Stimulated activated CD8-positive, alpha-beta memory T cell treated with anti-CD3 and anti-CD28 coated beads, Interleukin-4, amount 100 ng/mL, for 24 hours (primary cell): Measurements from ENCODE around the gene SMYD3.
"Not testable (repeated sequence)": the region's sequence is repeated elsewhere in the genome, so short reads cannot be mapped to it uniquely, and the experiment has no call there.

Experiments used
- DNase-seq: peaks from one replicate; pipeline ENCODE4 v3.0.0-alpha.2; 2020; ENCODE audit warnings: low read depth

The SMYD3 gene

DNA sequence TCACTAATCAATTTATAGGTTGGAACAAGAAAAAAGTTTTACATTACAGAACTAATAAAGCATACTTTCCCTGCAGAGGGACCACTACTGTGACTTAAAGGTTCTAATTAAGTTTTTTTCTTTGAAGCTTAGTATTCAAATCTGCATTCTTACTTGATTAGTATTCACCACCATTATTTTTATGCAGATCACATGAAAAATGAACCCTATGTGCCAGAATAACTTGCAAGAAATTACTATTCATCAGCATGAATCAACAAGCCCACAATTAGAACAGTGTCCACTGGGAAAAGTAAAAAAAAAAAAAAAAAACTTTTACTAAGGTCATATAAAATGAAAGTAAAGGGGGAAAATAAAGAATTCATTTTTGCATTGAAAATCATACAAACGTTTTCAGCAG is 90.8 kb downstream of the SMYD3 start:
- no peak for DNase-seq

DNA sequence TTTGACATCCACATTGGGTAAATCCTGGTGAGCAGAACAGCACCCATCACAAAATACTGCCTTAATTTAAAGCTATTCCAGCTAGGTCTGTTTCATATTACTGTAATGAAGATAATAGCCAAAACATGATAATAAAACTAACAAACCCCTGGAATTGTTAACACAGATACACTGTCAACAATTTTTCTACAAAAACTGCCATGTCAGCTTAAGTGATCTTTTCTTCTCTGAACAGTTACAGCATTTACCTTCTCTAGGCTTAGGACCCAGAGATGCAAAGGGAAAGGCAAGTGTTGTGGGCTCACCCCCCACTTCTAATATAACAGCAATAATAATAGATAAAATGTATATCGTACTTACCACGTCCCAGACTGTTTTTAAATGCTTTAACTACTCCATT is 92.1 kb downstream of the SMYD3 start:
- no peak for DNase-seq

DNA sequence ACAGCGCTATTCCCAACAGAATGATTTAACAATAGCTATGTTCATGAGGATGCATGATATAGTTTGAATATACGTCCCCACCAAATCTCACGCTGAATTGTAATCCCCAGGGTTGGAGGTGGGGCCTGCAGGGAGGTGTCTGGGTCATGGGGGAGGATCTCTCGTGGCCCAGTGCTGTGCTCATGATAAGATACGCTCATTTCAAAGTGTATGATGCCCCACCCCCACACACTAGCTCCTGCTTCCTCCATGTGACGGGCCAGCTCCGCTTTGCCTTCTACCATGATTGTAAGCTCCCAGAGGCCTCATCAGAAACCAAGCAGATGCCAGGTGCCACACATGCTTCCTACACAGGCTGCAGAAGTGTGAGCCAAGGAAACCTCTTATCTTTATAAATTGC is 93.6 kb downstream of the SMYD3 start:
- no peak for DNase-seq

DNA sequence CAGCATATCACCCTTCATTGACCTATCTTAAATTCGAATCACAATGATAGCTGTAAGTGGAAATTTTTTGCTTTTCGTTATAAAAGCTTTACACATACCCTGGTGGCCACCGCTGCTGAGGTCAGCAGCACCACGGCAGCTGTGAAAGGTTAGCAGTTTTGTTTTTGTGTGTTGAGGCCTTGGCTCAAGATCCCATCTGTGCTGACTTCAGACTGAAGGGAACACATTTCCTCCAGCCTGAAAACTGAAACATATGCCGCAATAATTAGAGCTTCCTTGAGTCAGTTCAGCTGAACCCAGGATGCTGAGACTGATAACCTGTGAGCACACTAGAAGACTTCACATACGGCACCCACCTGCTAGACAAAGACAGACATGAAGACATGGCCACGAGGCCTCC is 103.0 kb downstream of the SMYD3 start:
- DNase-seq: no peak

DNA sequence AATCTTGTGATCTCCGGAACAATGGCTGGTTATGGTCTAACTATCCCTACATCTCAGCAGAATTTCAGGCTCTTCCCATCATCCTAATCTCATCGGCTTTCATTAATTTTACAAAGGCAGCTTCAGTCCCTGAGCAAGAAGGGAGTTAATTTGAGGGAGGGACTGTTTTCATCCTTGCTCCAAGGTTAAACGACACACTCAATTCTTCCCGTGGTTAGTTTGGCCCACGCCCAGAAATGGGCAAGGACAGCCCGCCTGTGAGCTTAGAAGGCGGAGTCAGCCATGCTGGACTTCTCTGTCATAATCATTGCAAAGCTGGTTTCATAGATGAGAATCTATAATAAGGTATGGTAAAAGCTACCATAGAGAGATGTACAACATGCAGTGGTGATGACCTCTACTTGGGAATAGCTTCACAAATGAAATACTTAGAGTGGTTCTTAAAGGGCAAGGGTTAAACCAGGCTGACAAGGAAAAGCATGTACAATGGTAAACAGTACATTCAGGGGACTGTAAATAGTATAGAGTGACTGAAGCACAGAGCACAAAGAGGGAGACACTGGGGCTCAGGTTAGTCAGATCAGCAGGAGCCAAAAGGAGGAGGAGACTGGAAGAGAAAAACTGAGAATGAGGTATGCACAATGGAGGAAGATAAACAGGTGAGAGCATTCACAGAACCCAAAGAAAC is 108.8 kb downstream of the SMYD3 start:
- DNase-seq: no peak

DNA sequence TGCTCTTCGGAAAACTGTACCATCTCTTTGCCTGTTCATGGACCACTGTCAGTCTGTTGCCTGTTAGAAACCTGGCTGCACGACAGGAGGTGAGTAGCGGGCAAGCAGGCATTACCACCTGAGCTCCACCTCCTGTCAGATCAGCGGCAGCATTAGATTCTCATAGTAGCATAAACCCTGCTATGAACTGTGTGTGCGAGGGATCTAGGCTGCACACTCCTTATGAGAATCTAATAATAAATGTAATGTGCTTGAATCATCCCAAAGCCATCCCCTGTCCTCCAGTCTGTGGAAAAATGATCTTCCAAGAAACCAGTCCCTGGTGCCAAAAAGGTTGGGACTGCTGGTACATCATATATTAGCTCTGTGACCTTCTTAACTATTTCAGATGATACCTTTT is 110.0 kb downstream of the SMYD3 start:
- DNase-seq: no peak

DNA sequence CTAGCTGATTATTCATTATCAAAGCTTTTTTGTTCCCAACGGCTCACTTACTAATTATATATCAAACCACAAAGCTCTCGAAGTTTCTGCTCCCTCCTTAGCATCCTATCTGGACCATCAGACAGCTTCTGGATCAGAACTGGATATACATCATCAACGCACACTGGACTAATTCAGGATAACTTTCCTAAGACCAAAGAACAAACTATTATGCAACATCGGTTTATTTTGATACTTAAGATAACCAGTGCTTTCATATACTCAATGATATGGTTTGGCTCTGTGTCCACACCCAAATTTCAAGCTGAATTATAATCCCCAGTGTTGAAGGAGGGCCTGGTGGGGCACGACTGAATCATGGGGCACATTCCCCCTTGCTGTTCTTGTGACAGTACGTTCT is 110.8 kb downstream of the SMYD3 start:
- no peak for DNase-seq

DNA sequence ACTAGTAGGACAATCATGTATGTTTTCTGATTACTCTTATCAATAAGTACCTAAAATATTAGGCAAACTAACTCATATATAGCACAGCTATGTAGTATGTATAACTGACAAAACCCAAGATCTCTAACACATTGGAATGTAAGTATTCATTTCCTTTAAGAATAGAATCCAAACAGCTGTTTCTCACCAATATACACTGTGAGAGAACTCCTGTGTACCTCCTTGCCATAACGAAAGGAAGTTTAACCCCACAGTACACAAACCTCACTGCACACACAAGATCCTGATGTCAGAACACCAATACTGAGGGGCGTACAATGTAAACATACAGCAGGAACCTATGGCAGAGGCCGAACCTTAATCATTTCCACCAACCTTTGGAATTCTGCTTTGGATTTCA is 113.0 kb downstream of the SMYD3 start:
- DNase-seq: no peak

DNA sequence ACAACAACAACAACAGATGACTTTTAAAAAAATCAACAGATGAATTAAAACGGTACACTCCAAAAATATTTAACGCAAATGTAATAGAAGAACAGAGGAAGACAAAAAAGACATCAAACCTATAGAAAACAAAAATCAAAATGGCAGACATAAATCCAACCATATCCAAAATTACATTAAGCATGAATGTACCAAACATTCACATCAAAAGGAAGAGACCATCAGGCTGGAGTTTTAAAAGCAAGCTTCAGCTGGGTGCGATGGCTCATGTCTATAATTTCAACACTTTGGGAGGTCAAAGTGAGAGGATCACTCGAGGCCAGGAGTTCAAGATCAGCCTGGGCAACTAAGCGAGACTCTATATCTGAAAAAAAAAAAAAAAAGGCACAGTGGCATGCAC is 116.2 kb downstream of the SMYD3 start:
- DNase-seq: no peak

DNA sequence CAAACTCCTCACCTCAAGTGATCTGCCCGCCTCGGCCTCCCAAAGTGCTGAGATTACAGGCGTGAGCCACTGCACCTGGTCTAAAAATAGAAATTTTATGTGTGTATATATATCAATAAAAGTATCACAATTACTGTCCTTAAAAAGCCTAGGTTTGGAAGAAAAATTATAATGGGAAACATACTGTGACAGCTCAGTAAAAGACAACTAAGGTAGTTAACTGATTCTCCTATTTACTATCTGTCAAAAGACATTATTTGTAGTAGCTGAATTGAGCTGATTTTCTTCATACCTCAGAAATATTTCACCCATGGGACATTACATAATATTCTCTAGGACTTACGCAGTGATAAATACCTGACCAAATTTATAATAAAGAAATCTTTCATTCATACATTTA is 122.5 kb downstream of the SMYD3 start:
- DNase-seq: no peak

DNA sequence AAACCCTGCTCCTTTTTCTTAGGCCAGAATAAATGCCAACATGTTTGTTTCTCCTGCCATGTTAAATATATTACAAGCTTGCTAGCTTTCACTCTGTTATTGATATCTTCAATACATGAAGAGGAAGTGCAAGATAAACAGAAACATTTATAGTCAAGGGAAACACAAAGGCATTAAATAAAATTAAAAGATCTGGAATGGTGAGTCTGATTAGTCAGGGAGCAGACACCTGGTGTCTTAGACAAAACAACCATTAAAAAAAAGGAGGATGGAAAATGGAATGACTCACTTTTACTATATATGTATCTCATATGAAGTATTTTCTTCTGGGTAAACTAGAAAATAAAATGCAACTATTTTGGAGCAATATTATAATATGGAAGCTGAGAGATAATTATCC is 123.3 kb downstream of the SMYD3 start:
- DNase-seq: no peak

DNA sequence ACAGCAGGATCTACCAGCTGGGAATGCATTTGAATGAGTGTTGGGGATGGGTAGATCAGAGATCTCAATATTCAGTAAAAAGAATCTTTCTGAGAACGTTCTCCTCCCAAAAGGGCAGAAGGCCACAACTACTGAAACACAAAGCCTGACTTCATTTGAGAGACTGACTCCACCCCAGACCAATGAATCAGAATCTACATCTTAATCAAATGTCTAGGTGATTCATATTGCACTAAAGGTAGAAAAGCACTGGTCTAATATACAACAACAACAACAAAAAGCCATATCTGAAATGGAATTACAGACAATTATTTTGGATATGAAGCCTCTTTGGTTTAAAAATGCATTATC is 123.9 kb downstream of the SMYD3 start:
- no peak for DNase-seq

DNA sequence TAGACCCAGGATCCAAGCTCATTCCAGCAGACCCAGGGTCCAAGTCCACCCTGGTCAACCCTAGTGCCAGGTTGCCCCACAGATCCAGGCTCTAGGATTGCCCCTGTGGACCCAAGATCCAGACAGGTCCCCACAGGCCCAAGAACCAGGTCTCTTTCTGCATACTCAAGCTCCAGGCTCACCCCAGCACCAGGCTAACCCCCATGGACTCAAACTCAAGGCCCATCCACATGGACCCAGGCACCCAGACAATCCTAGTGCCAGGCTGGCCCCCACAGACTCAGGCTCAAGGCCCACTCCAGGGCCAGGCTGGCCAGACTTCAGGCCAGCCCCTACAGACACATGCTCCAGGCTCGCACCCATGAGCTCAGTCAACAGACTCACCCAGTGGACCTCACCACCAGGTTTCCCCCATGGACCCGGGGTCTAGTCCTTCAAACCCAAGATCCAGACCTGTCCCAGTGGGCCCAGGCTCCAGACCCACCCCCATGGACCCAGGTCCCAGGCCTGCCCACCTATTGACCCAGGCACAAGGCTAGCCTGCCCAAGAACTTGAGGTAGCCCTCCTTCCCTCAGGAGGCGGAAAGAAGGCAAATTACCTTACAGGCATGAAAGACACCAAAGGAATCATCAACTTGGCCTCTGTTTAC is 124.4 kb downstream of the SMYD3 start:
- DNase-seq: no peak

DNA sequence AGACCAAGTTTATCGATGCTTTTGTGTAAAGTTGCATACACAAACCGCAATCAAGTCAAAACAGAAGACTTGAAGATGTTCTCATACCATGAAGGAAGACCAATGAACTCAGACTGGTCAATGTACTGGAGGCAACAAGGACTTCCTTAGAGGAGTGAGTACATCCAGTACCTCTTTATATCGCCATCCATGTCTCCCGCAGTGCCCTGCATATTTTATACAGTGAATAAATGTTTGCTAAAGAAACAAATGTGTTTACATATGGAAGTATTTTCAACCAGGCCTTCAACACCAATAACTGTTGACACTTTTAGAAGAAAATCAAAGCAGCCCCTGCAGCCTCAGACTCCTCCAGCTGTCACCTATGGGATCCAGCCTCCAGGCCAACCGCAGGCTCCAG is 125.6 kb downstream of the SMYD3 start:
- DNase-seq: no peak

DNA sequence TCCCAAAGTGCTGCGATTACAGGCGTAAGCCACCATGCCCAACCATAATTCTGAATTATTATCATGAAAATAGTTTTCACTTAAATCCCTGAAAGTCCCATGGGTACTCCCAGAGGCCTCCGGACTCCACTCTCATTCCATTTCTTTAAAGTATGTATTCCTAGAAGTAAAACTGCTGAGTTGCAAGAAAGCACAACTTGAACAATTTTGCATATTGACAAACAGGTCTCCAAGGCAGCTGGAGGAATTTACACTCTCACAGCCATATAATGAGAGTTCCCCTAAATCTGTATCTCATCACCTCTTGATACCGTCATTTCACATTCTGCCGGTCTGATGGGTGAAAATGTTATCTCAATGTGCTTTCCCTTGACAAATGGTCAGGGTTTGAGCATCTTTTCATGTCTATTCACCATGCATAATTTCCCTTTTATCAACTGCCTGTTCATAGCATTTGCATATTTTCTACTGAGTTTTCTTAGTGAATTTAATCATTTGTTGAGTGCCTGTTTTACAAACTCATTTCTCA is 129.4 kb downstream of the SMYD3 start:
- DNase-seq: no peak

DNA sequence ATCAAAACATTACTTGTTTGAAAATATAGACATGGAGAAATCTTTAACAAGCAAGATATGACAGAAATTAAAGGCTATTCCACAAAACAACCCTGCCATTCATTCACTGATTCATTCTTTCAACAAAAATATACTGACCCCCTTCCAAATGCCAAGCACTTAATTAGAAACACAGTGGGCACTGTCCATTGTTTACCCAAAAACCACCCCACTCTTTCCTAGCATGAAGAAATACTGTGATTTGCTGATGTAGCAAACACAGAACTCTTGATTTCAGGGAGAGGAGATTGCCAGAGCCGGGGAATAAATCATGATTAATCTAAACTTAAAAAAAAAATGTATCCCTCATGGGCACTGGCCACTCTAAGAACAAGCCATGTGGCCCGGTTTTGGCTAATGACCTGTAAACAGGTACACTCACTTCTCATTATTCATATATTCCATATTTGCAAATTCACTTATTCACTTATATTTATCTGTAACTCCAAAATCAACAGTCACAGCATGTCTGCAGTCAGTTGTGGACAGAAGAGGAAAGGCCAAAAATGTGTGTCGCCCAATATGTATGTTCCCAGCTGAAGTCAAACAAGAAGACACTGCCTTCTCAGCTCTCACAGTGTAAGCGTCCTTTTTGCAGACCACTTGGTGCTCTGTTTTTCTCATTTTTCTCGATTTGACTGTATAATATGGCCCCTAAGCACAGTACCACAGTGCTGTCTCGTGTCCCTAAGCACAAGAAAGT is 133.1 kb downstream of the SMYD3 start:
- DNase-seq: no peak

DNA sequence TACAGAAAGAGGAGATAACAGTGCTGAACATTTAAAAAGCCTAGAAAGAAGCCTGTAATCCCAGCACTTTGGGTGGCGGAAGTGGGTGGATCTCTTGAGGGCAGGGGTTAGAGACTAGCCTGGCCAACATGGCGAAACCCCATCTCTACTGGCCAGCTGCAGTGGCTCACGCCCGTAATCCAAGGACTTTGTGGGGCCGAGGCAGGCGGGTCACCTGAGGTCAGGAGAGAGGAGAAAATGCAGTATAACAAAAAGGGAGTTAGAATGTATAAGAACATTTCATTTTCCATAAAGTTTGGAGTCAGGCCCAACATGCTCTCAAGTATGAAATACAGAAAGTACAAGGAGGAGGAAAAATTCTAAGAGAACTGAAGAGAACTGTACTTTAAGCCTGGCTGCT is 134.5 kb downstream of the SMYD3 start:
- DNase-seq: no peak

DNA sequence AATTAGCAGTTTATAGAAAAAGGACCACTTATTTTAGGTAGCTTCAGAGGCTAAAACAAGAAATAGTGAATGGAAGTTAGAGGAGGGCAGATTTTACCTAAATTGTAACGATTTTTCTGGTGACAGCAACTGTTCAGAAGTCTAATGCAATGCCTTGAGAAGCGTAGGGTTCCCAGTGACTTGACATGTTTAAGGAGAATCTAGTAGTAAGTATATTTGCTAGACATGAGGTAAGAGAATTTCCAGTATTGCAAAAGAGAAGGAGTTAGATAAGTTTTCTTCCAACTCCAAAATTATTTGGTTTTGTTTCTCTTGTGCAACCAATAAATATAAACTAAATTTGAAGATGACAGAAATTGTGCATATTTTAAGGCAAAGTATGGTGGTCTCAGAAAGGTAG is 140.0 kb downstream of the SMYD3 start:
- DNase-seq: no peak

DNA sequence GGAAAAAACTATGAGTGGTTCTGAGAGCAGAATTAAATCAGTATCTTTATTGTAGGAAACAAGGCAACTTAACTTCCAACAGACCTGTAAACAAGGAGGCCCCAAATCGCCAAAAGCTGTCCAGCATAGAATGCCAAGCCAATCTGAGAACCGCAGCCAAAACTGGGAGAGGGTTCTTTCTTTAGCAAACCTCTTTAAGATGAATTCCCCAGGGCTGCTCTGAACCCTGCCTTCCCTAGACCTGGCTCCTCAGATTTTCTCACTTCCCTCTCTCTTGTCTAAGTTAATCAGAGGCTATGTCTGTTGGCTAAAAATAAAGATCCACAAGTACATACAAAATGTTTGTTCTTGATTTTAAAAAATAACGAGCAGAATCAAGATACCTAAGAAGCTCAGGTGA is 141.4 kb downstream of the SMYD3 start:
- DNase-seq: no peak

DNA sequence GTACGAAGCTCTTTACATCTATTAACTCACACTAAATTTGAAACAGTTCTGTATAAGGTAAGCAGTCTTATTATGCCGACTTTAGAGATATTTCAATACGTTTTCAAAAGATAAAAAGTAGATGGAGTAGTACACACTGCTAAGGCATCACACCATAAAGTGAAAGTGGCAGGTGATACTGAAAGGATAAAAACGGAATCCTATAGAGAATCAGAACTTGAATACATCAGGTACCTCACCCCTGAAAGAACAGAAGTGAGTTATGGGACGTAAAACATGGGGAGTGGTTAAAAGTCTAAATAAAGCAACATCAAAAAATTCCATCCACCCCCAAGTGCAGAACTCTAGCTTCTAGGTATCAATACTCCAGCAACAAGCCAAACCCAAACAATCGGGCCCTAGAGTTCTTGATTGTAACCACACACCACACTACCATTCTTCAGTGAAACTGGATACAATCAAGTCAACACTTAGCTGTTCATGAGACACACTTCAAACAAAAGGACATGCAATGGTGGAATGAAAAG is 142.6 kb downstream of the SMYD3 start:
- DNase-seq: no peak

DNA sequence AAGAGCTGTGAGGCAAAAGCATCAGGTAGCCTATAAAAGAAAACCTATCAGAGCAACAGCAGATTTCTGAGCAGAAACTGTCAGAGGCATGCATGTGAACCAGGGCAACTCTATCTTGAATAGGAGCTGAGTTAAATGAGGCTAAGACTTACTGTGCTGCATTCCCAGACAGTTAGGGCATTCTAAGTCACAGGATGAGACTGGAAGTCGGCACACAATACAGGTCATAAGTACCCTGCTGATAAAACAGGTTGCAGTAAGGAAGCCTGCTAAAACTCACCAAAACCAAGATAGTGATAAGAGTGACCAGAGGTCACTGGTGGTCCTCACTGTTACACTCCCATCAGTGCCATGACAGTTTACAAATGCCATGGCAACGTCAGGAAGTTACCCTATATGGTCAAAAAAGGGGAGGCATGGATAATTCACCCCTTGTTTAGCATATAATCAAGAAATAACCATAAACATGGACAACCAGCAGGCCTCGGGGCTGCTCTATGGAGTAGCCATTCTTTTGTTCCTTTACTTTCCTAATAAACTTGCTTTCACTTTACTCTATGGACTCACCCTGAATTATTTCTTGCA is 150.0 kb downstream of the SMYD3 start:
- not testable (repeated sequence) for DNase-seq

DNA sequence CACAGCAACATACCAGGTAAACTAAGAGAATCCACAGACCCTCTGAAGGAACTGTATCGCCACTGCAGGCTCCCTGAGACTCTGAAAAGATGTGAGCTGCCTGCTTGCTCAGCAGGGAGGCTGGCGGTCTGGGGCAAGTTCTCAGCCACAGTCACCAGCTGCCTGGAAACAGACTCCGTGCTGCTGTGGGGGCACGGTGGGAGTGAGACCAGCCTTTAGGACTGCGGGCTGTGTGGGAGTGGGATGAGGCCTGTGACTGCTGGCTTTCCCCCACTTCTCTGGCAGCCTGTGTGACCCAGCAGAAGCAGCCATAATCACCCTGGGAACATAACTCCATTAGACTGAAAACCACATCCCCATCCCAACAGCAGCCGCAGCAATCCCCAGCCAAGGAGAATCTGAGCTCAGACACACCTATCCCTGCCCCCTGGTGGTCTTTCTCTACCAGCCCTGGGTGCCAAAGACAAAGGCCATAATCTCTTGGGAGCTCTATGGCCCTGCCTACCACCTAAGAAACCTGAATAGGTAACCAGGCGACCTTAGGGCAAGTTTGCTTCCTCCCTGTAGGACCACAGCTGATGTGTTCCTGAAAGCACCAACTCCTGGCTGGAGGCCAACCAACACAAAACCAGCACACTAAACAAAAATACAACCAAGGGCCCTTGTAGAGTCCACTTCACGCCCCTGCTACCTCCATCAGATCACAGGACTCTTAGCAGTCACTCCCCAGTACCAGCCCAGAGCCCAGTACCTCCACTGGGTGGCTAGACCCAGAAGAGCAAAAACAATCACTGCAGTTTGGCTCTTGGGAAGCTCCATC is 151.5 kb downstream of the SMYD3 start:
- no peak for DNase-seq
